ENCODE data around the gene PFDN6. TPM values are rescaled to one million over a fixed set of nuclear protein-coding genes. Genes with fewer than 3 reads are reported as not detected.
A peak's percentile ranks its signal among the peaks of the same experiment; 100 is the strongest.

The PFDN6 gene
- total and polyA plus RNA-seq, 9 of the 15 experiments (the other 6 are each of a cell fraction or from before 2014, with no cell fraction given) = 6.8 to 475 (median 216) TPM

DNA sequence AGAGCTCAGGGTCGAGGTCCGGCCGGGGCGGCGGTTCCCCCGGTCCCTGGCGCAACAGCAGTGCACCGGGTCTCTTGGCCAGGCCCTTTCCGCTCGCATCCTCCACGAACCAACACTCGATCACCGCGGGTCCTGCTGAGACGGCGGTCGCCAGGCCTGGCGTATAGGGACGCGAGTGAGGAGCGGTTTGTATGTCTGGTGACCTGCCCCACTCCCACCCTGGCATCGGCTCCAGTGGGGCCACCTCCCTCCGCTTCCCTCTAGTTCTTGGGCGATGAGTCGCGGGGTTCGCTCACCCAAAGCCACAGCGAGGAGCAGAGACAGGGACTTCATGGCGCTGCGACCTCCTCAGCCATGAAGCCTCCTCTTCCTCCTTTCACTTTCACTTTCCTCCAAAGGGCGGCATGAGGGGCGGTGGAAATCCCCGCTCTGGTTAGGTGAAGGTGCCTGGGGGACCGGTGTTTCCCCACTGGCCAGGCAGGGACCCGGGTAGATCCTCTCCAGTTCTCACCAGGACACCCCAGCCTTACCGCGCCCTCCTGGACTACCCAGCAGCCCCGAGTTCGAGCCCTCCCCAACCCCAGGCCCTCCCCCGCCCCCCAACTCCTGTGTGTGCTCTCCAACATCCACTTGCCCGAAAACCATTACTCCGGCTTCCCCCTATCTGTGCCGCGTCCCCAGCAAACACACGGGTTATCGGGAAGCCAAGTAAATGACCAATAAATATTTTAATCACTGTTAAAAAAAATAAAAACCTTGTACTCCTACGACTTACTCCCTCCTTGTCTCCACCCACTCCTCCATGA is 24.5 kb downstream of the PFDN6 start, which contains the start of gene TAPBP (continued):
- TF ChIP-seq ZNF778 (CRISPR knock-in tag; IDR thresholded peaks at IDR 0.05) (no peak), HIVEP1 (CRISPR knock-in tag; IDR thresholded peaks at IDR 0.05) (0 out of 2 replicates have a peak, but pooled peaks have one; percentile 68), SLC30A9 (CRISPR knock-in tag; IDR thresholded peaks at IDR 0.05) (no peak), ASH1L (IDR thresholded peaks at IDR 0.05; ENCODE audit: borderline replicate concordance, low read depth, partially characterized antibody) (no peak), ZNF124 (CRISPR knock-in tag; IDR thresholded peaks at IDR 0.05) (no peak), ZNF695 (CRISPR knock-in tag; IDR thresholded peaks at IDR 0.05) (no peak), FUS (optimal IDR thresholded peaks at IDR 0.05; ENCODE audit: low read depth, low read length) (no peak), EP300 (IDR thresholded peaks at IDR 0.05; ENCODE audit: low read length) (no peak), ARNT (IDR thresholded peaks at IDR 0.05) (no peak), BRD9 (IDR thresholded peaks at IDR 0.05; ENCODE audit: low read depth, partially characterized antibody) (peak; percentile 5), FOXP1 (CRISPR knock-in tag; IDR thresholded peaks at IDR 0.05) (peak; percentile 76), ZNF589 (CRISPR knock-in tag; IDR thresholded peaks at IDR 0.05; ENCODE audit: low read depth) (no peak), ZNF77 (CRISPR knock-in tag; IDR thresholded peaks at IDR 0.05) (no peak), HMG20A (CRISPR knock-in tag; conservative IDR thresholded peaks at IDR 0.05) (no peak), CBFA2T2 (conservative IDR thresholded peaks at IDR 0.05) (no peak), HDAC3 (IDR thresholded peaks at IDR 0.05; ENCODE audit: borderline replicate concordance, partially characterized antibody) (no peak), HEY1 (CRISPR knock-in tag; IDR thresholded peaks at IDR 0.05; ENCODE audit: borderline replicate concordance) (no peak), PHF8 (IDR thresholded peaks at IDR 0.05; ENCODE audit: borderline replicate concordance, low read length) (peak; percentile 87; the same call in 1 of the 2 replicates), BRCA1 (IDR thresholded peaks at IDR 0.05) (no peak), BRCA1 (CRISPR knock-in tag; IDR thresholded peaks at IDR 0.05) (no peak), PHF21A (IDR thresholded peaks at IDR 0.05; ENCODE audit: borderline replicate concordance, low read depth) (no peak)
- TF ChIP-seq, protein P1, sequence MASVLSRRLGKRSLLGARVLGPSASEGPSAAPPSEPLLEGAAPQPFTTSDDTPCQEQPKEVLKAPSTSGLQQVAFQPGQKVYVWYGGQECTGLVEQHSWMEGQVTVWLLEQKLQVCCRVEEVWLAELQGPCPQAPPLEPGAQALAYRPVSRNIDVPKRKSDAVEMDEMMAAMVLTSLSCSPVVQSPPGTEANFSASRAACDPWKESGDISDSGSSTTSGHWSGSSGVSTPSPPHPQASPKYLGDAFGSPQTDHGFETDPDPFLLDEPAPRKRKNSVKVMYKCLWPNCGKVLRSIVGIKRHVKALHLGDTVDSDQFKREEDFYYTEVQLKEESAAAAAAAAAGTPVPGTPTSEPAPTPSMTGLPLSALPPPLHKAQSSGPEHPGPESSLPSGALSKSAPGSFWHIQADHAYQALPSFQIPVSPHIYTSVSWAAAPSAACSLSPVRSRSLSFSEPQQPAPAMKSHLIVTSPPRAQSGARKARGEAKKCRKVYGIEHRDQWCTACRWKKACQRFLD (CRISPR knock-in tag; IDR thresholded peaks at IDR 0.05) = no peak
- TF ChIP-seq, protein P2, sequence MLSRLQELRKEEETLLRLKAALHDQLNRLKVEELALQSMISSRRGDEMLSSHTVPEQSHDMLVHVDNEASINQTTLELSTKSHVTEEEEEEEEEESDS (CRISPR knock-in tag; IDR thresholded peaks at IDR 0.05) = no peak
- TF ChIP-seq, protein P3, sequence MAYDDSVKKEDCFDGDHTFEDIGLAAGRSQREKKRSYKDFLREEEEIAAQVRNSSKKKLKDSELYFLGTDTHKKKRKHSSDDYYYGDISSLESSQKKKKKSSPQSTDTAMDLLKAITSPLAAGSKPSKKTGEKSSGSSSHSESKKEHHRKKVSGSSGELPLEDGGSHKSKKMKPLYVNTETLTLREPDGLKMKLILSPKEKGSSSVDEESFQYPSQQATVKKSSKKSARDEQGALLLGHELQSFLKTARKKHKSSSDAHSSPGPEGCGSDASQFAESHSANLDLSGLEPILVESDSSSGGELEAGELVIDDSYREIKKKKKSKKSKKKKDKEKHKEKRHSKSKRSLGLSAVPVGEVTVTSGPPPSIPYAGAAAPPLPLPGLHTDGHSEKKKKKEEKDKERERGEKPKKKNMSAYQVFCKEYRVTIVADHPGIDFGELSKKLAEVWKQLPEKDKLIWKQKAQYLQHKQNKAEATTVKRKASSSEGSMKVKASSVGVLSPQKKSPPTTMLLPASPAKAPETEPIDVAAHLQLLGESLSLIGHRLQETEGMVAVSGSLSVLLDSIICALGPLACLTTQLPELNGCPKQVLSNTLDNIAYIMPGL (CRISPR knock-in tag; IDR thresholded peaks at IDR 0.05) = 0 out of 2 replicates have a peak, but pooled peaks have one; percentile 29
- TF ChIP-seq, protein P4, sequence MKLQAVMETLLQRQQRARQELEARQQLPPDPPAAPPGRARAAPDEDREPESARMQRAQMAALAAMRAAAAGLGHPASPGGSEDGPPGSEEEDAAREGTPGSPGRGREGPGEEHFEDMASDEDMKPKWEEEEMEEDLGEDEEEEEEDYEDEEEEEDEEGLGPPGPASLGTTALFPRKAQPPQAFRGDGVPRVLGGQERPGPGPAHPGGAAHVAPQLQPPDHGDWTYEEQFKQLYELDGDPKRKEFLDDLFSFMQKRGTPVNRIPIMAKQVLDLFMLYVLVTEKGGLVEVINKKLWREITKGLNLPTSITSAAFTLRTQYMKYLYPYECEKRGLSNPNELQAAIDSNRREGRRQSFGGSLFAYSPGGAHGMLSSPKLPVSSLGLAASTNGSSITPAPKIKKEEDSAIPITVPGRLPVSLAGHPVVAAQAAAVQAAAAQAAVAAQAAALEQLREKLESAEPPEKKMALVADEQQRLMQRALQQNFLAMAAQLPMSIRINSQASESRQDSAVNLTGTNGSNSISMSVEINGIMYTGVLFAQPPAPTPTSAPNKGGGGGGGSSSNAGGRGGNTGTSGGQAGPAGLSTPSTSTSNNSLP (IDR thresholded peaks at IDR 0.05; ENCODE audit: borderline replicate concordance, low read depth, low read length) = no peak

All from K562 (cell line).